Posterior cingulate gyrus (tissue), 11 donors: ENCODE measurements around the gene SLC16A10.
A peak's percentile ranks its signal among the peaks of the same experiment; 100 is the strongest.
"Not testable (repeated sequence)": the region's sequence is repeated elsewhere in the genome, so short reads cannot be mapped to it uniquely, and the experiment has no call there.

ENCODE experiments used
- DNase-seq, 10 donors: peaks; one replicate each; pipeline versions ENCODE4 v3.0.0 to v3.0.0-alpha.2; 2020 to 2021; ENCODE audit warnings: mixed read lengths in 3 of 10
- intact Hi-C: fragments of 100-400 bp; cut with DNase I; formaldehyde crosslinking; loops from one replicate; pipeline ENCODE4 v1.15.1; 2023

Gene SLC16A10

GRCh38 chr6:111250791-111251354 lies 163.6 kb downstream of the SLC16A10 start:
- no peak for DNase-seq
- intact Hi-C loops = no loop called here

GRCh38 chr6:111252726-111253125 lies 165.4 kb downstream of the SLC16A10 start:
- no peak for DNase-seq
- intact Hi-C loops = no loop called here

DNA sequence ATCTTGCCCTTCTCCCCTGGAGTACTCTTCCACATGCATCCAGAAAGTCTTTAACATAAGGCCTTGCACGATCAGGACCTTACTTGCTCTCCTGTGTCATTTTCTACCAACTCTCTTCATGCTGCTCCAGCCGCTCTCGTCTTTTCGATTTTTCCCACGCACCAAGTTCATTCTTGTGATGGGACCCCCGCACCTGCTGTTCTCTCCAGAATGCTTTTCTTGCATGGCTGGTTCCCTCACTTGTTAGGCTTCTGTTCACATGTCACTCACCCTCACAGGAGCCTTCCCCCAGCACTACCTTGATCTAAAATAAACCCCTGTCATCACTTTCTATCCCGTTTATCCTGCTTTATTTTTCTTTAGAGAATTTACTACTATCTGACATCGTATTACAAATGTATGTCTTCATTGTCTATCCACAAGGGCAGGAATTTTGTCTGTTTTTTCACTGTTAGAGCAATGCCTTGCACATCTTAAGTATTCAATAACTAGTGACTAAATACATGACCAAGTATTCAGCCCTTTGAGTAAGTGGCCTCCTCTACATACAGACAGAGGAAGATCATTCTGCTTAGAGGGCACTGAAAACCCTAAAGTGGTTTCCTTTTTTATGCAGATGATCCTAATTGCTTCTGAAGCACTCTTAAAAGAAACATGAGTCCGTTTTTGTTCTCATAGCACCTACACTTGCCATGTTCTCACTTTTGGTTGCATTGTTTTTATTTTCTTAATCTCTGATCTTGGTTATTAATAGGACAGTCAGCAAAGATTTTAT lies 166.9 kb downstream of the SLC16A10 start:
- DNase-seq = no peak
- intact Hi-C loops = no loop called here

DNA sequence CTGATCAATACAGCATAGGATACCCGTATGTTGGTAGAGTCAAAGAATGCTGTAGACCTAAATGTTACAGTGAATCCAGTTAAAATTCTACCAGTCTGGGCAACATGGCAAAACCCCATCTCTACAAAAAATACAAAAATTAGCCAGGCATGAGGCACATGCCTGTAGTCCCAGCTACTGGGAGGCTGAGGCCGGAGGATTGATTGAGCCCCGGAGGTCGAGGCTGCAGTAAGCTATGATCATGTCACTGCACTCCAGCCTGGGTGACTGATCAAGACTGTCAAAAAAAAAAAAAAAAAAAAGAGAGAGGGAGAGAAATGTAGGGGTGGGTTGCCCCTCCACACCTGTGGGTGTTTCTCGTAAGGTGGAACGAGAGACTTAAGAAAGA lies 167.5 kb downstream of the SLC16A10 start:
- DNase-seq = no peak
- intact Hi-C loops = loop anchor here (5.0 kb wide), 1 partner anchor 788 kb away; no protein-coding TSS in a partner anchor

GRCh38 chr6:111255838-111256237 lies 168.5 kb downstream of the SLC16A10 start:
- DNase-seq = not testable (repeated sequence)
- intact Hi-C loops = loop anchor here (5.0 kb wide), 1 partner anchor 786 kb away; no protein-coding TSS in a partner anchor

- DNase-seq = no peak
- intact Hi-C loops = loop anchor here (5.0 kb wide), 1 partner anchor 786 kb away; no protein-coding TSS in a partner anchor
Measured at GRCh38 chr6:111256646-111257045, 169.3 kb downstream of the SLC16A10 start.

DNA sequence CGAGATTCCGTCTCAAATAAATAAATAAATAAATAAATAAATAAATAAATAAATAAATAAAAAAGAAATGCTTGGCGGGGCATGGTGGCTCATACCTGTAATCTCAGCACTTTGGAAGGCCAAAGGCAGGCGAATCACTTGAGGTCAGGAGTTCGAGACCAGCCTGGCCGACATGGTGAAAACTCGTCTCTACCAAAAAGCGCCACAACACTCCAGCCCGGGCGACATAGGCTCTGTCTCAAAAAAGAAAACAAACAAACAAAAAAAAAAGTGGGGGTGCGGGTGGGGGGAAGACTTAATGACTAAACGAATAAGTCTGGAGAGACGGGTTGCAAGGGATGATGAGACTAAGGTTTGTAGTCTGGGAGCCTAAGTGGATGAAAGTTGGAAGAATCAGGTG lies 170.7 kb downstream of the SLC16A10 start:
- no peak for DNase-seq
- intact Hi-C loops = loop anchor here (5.0 kb wide), 1 partner anchor 784 kb away; no protein-coding TSS in a partner anchor

DNA sequence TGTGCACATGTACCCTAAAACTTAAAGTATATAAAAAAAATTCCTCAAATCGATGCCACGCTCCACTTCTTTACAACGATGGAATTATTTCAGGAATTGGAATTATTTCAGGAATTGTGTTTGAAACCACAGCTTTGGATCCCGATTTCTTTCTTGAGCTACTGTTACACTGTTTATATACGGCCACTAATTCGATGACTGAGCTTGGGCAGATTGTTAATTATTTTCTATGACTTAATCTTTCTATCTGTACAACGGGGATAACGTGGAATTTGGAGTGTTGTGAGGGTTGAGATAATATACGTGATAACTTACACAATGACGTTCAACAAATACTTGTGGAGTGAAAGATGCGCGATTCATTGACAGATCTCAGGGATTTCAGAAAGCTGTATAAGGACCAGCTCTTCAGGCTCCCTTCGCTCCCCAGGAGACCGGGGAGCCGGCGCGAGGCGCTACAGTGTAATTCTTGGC lies 171.3 kb downstream of the SLC16A10 start:
- no peak for DNase-seq
- intact Hi-C loops = loop anchor here (1.0 to 5.0 kb wide), 2 partner anchors 384 to 784 kb away; no protein-coding TSS in a partner anchor

GRCh38 chr6:111259089-111259831 lies 172.0 kb downstream of the SLC16A10 start:
- DNase-seq = peak; percentile 96 to 99 (median 98)
- intact Hi-C loops = loop anchor here (1.0 to 5.0 kb wide), 2 partner anchors 383 to 783 kb away; no protein-coding TSS in a partner anchor

- intact Hi-C loops = loop anchor here (10.0 kb wide), 2 partner anchors 104 to 214 kb away; no protein-coding TSS in a partner anchor
- no peak for DNase-seq
Measured at GRCh38 chr6:111260570-111261298, 173.4 kb downstream of the SLC16A10 start.

DNA sequence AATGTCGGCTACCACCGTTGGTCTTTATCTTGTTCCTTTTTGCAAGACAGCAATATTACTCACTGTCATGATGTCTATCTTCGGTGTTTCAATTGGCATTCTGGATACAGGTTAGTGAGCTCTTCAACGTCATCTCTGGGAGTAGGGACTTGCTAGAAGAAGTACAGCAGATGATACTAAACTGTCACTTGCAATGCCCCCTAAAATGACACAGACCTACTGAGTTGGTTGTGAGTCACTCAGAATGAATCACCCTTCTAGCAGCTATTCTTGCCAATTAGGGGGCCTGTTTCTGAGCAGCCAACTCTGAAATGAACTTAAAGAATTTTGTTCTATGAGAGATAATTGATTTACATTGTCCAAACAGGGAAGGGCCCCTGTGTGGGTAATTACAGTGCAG lies 176.5 kb downstream of the SLC16A10 start:
- DNase-seq = no peak
- intact Hi-C loops = loop anchor here (10.0 kb wide), 2 partner anchors 101 to 211 kb away; no protein-coding TSS in a partner anchor

DNA sequence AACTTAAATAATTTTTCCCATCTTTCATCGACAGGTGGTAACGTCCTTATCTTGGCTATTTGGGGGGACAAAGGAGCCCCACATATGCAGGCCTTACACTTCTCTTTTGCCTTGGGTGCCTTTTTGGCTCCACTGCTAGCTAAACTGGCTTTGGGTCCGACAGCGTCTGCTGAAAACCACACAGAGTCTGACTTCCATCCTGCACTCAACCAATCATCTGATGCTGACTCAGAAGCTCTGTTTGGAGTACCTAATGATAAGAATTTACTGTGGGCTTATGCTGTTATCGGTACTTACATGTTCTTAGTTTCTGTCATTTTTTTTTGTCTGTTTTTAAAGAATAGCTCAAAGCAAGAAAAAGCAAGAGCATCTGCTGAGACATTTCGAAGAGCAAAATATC lies 178.5 kb downstream of the SLC16A10 start:
- no peak for DNase-seq
- intact Hi-C loops = loop anchor here (10.0 kb wide), 2 partner anchors 99 to 209 kb away; no protein-coding TSS in a partner anchor

- intact Hi-C loops = loop anchor here (10.0 kb wide), 2 partner anchors 99 to 209 kb away; no protein-coding TSS in a partner anchor
- DNase-seq = no peak
Measured at GRCh38 chr6:111266276-111266675, 179.0 kb downstream of the SLC16A10 start.

- no peak for DNase-seq
- intact Hi-C loops = loop anchor here (10.0 kb wide), 2 partner anchors 97 to 207 kb away; no protein-coding TSS in a partner anchor
Measured at GRCh38 chr6:111267764-111268333, 180.5 kb downstream of the SLC16A10 start.

GRCh38 chr6:111269401-111269970 lies 182.2 kb downstream of the SLC16A10 start:
- DNase-seq = no peak
- intact Hi-C loops = loop anchor here (10.0 kb wide), 2 partner anchors 95 to 205 kb away; no protein-coding TSS in a partner anchor

GRCh38 chr6:111270121-111270520 lies 182.8 kb downstream of the SLC16A10 start:
- DNase-seq = no peak
- intact Hi-C loops = no loop called here

DNA sequence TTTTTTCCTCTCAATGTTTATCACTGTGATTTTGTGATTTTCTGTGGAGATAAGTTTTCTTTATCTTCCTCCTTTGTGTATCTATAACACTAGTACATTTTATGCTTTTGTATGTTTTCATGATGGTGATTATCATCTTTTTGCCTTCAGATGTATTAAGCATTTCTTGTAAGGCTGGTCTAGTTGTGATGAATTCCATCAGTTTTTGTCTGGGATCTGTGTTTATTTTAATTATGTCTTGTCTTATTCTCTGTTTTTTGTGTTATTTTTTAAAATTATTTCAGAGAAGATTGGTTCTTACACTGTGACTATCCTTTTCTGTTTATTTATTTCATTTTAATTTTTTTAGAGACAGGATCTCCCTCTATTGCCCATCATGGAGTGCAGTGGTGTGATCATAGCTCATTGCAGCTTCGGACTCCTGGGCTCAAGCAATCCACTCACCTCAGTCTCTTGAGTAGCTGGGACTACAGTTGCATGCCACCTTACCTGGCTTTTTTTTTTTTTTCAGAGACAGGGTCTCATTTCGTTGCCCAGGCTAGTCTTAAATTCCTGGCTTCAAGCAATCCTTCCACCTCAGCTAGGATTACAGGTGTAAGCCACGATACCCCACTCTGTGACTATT lies 187.4 kb downstream of the SLC16A10 start:
- no peak for DNase-seq
- intact Hi-C loops = no loop called here

- DNase-seq = no peak
- intact Hi-C loops = no loop called here
Measured at GRCh38 chr6:111276335-111276734, 189.0 kb downstream of the SLC16A10 start.

DNA sequence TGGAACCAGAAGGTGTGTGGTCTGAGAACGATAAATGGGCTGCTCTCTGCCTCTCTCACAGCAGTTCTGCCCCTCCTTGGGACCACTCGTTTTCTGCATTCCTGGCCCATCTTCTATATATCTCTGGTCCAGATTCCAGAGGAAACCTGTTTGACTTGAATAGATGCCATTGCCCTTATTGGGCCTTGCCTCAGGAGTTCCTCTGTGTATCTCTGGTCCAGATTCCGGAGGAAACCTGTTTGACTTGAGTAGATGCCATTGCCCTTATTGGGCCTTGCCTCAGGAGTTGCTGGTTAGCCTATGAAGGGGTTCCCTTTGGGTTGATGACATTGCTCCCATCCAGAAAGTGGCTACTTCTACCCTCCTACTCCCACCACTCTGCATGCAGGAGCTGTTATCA lies 189.4 kb downstream of the SLC16A10 start:
- intact Hi-C loops = no loop called here
- no peak for DNase-seq
